HEK293 (cell line): ENCODE measurements around the gene COL8A1.
A peak's percentile ranks its signal among the peaks of the same experiment; 100 is the strongest.

Experiments used
- CTCF ChIA-PET: fragments of 350-600 bp; formaldehyde crosslinking; extraction: SDS; loops from one replicate; lab custom pipeline; 2021; ENCODE audit warnings: antibody characterized with exemption; lab: Yijun Ruan, JAX
- POLR2A ChIA-PET: fragments of 300-600 bp; formaldehyde crosslinking; extraction: SDS; loops from one replicate; lab custom pipeline; 2020; ENCODE audit warnings: antibody characterized with exemption, inconsistent platforms; lab: Yijun Ruan, JAX
- H3K27ac ChIP-seq: fragments of 200-500 bp; sonication (Bioruptor generic); 2 replicates; pipeline ENCODE4 v1.5.1; 2014; ENCODE audit warnings: low read depth, low read length, control low read depth, inconsistent platforms; ENCODE audit errors: extremely low read depth
- H3K36me3 ChIP-seq, 2 experiments: fragments of 200-500 bp in 1 of 2; sonication (Bioruptor generic) in 1 of 2; 1 replicate in 1 of 2; 2 replicates in 1 of 2; pipeline ENCODE4 v1.5.1; 2014 to 2017; ENCODE audit warnings: inconsistent platforms in 2 of 2, low read length in 2 of 2; ENCODE audit not compliant: control insufficient read depth in 2 of 2, insufficient read depth in 1 of 2
- H3K4me1 ChIP-seq: fragments of 200-500 bp; sonication (Bioruptor generic); 2 replicates; pipeline ENCODE4 v1.5.1; 2014; ENCODE audit warnings: mild to moderate bottlenecking, low read length, inconsistent platforms; ENCODE audit not compliant: control insufficient read depth, insufficient read depth
- H3K4me3 ChIP-seq: 2 replicates; pipeline ENCODE4 v1.5.1; 2011; ENCODE audit warnings: low read depth, mild to moderate bottlenecking, control low read depth, low read length, moderate library complexity
- H3K9me3 ChIP-seq: fragments of 200-500 bp; sonication (Bioruptor generic); 2 replicates; pipeline ENCODE4 v1.5.1; 2014; ENCODE audit warnings: low read depth, low read length, inconsistent platforms; ENCODE audit not compliant: control insufficient read depth, insufficient read depth
- FEZF1 ChIP-seq: fragments of 450-650 bp; formaldehyde crosslinking; IDR thresholded peaks from 2 replicates; pipeline ENCODE4 v1.5.1; 2016; ENCODE audit warnings: missing biosample characterization, missing genetic modification characterization
- GLI2 ChIP-seq: fragments of 450-650 bp; formaldehyde crosslinking; IDR thresholded peaks from 2 replicates; pipeline ENCODE4; 2017; ENCODE audit warnings: missing biosample characterization, missing genetic modification characterization, low read depth, borderline replicate concordance
- GLI4 ChIP-seq: fragments of 450-650 bp; formaldehyde crosslinking; IDR thresholded peaks from 2 replicates; pipeline ENCODE4 v1.5.1; 2016; ENCODE audit warnings: missing biosample characterization, missing genetic modification characterization
- OVOL3 ChIP-seq: fragments of 450-650 bp; formaldehyde crosslinking; IDR thresholded peaks from 2 replicates; pipeline ENCODE4 v1.5.1; 2016; ENCODE audit warnings: missing biosample characterization, missing genetic modification characterization
- PBX3 ChIP-seq: sonication (generic); formaldehyde crosslinking; IDR thresholded peaks from 2 replicates; pipeline ENCODE4 v1.8.1; 2022; ENCODE audit warnings: mild to moderate bottlenecking, moderate library complexity, missing genetic modification reagents
- PRDM4 ChIP-seq: fragments of 450-650 bp; formaldehyde crosslinking; IDR thresholded peaks from 2 replicates; pipeline ENCODE4 v1.5.1; 2017; ENCODE audit warnings: missing biosample characterization, missing genetic modification characterization
- SP3 ChIP-seq: fragments of 450-650 bp; formaldehyde crosslinking; IDR thresholded peaks from 2 replicates; pipeline ENCODE4 v1.5.1; 2016; ENCODE audit warnings: missing biosample characterization, missing genetic modification characterization
- ZBTB1 ChIP-seq: fragments of 450-650 bp; formaldehyde crosslinking; IDR thresholded peaks from 2 replicates; pipeline ENCODE4 v1.5.1; 2016; ENCODE audit warnings: missing biosample characterization, missing genetic modification characterization
- ZFHX2 ChIP-seq: fragments of 450-650 bp; formaldehyde crosslinking; conservative IDR thresholded peaks from 2 replicates; pipeline ENCODE4 v1.5.1; 2016; ENCODE audit warnings: missing biosample characterization, missing genetic modification characterization
- ZNF169 ChIP-seq: fragments of 450-650 bp; formaldehyde crosslinking; IDR thresholded peaks from 2 replicates; pipeline ENCODE4 v1.5.1; 2016; ENCODE audit warnings: missing biosample characterization, missing genetic modification characterization
- ZNF211 ChIP-seq: fragments of 450-650 bp; formaldehyde crosslinking; IDR thresholded peaks from 2 replicates; pipeline ENCODE4 v1.5.1; 2016; ENCODE audit warnings: low read depth, missing biosample characterization, missing genetic modification characterization
- ZNF23 ChIP-seq: fragments of 450-650 bp; formaldehyde crosslinking; IDR thresholded peaks from 2 replicates; pipeline ENCODE4 v1.5.1; 2016; ENCODE audit warnings: missing biosample characterization, missing genetic modification characterization, borderline replicate concordance
- ZNF391 ChIP-seq: fragments of 450-650 bp; formaldehyde crosslinking; IDR thresholded peaks from 2 replicates; pipeline ENCODE4 v1.5.1; 2016; ENCODE audit warnings: low read depth, missing biosample characterization, missing genetic modification characterization, borderline replicate concordance
- ZNF426 ChIP-seq: fragments of 450-650 bp; formaldehyde crosslinking; IDR thresholded peaks from 2 replicates; pipeline ENCODE4 v1.5.1; 2017; ENCODE audit warnings: missing biosample characterization, missing genetic modification characterization, mild to moderate bottlenecking, inconsistent platforms, moderate library complexity
- ZNF639 ChIP-seq: fragments of 450-650 bp; formaldehyde crosslinking; IDR thresholded peaks from 2 replicates; pipeline ENCODE4 v1.5.1; 2016; ENCODE audit warnings: missing biosample characterization, missing genetic modification characterization
- ZNF707 ChIP-seq: fragments of 450-650 bp; formaldehyde crosslinking; IDR thresholded peaks from 2 replicates; pipeline ENCODE4 v1.5.1; 2016; ENCODE audit warnings: missing biosample characterization, missing genetic modification characterization
- ZNF76 ChIP-seq: fragments of 450-650 bp; formaldehyde crosslinking; IDR thresholded peaks from 2 replicates; pipeline ENCODE4; 2016; ENCODE audit warnings: low read depth, missing biosample characterization, missing genetic modification characterization, borderline replicate concordance
- ZNF843 ChIP-seq: fragments of 450-650 bp; formaldehyde crosslinking; IDR thresholded peaks from 2 replicates; pipeline ENCODE4 v1.5.1; 2016; ENCODE audit warnings: missing biosample characterization, missing genetic modification characterization
- ZXDB ChIP-seq: fragments of 450-650 bp; formaldehyde crosslinking; IDR thresholded peaks from 2 replicates; pipeline ENCODE4 v1.5.1; 2016; ENCODE audit warnings: missing biosample characterization, missing genetic modification characterization
- TF ChIP-seq, protein P1 (sequence below): fragments of 450-650 bp; formaldehyde crosslinking; IDR thresholded peaks from 2 replicates; pipeline ENCODE4 v1.5.1; 2017; ENCODE audit warnings: missing biosample characterization, missing genetic modification characterization
- TF ChIP-seq, protein P2 (sequence below): fragments of 450-650 bp; formaldehyde crosslinking; IDR thresholded peaks from 2 replicates; pipeline ENCODE4 v1.5.1; 2017; ENCODE audit warnings: missing biosample characterization, missing genetic modification characterization
- TF ChIP-seq, protein P3 (sequence below): fragments of 450-650 bp; formaldehyde crosslinking; IDR thresholded peaks from 2 replicates; pipeline ENCODE4 v1.5.1; 2017; ENCODE audit warnings: missing biosample characterization, missing genetic modification characterization
- TF ChIP-seq, protein P4 (sequence below): fragments of 450-650 bp; formaldehyde crosslinking; conservative IDR thresholded peaks from 2 replicates; pipeline ENCODE4 v1.5.1; 2016; ENCODE audit warnings: low read depth, missing biosample characterization, missing genetic modification characterization
- TF ChIP-seq, protein P5 (sequence below): fragments of 450-650 bp; formaldehyde crosslinking; IDR thresholded peaks from 2 replicates; pipeline ENCODE4 v1.5.1; 2016; ENCODE audit warnings: missing biosample characterization, missing genetic modification characterization

The COL8A1 gene

GRCh38 chr3:99777708-99778107 lies 139.3 kb downstream of the COL8A1 start:
- Histone ChIP-seq H3K9me3 (no peaks in the 10 kb centered on the region), H3K4me3 (no peak overlapping the region), H3K36me3 (no peaks in the 10 kb centered on the region), H3K27ac (no peak overlapping the region), H3K4me1 (peaks cover 4% of the 10 kb centered on the region)
- ChIA-PET POLR2A (no interaction called here), CTCF (interaction anchor here (1.9 kb wide), 1 partner anchor 21 kb away, joined by 5 read pairs; no protein-coding TSS in a partner anchor)
- TF ChIP-seq, protein P1, sequence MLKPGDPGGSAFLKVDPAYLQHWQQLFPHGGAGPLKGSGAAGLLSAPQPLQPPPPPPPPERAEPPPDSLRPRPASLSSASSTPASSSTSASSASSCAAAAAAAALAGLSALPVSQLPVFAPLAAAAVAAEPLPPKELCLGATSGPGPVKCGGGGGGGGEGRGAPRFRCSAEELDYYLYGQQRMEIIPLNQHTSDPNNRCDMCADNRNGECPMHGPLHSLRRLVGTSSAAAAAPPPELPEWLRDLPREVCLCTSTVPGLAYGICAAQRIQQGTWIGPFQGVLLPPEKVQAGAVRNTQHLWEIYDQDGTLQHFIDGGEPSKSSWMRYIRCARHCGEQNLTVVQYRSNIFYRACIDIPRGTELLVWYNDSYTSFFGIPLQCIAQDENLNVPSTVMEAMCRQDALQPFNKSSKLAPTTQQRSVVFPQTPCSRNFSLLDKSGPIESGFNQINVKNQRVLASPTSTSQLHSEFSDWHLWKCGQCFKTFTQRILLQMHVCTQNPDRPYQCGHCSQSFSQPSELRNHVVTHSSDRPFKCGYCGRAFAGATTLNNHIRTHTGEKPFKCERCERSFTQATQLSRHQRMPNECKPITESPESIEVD (tag by site-specific recombination) = peak; percentile 43
- no peak for TF ChIP-seq OVOL3
- no peak for TF ChIP-seq ZNF211 (tag by site-specific recombination)
- TF ChIP-seq ZNF707 (tag by site-specific recombination) = no peak
- no peak for TF ChIP-seq ZNF639 (tag by site-specific recombination)
- 0 out of 2 replicates have a peak, but pooled peaks have one; percentile 56 for TF ChIP-seq ZNF843
- no peak for TF ChIP-seq ZFHX2
- no peak for TF ChIP-seq GLI2
- TF ChIP-seq ZNF23 (tag by site-specific recombination) = no peak
- TF ChIP-seq PRDM4 (tag by site-specific recombination) = peak; percentile 57; the same call in 1 of the 2 replicates
- no peak for TF ChIP-seq ZNF426 (tag by site-specific recombination)
- no peak for TF ChIP-seq ZBTB1 (tag by site-specific recombination)
- TF ChIP-seq, protein P2, sequence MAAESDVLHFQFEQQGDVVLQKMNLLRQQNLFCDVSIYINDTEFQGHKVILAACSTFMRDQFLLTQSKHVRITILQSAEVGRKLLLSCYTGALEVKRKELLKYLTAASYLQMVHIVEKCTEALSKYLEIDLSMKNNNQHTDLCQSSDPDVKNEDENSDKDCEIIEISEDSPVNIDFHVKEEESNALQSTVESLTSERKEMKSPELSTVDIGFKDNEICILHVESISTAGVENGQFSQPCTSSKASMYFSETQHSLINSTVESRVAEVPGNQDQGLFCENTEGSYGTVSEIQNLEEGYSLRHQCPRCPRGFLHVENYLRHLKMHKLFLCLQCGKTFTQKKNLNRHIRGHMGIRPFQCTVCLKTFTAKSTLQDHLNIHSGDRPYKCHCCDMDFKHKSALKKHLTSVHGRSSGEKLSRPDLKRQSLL (tag by site-specific recombination) = no peak
- TF ChIP-seq, protein P3, sequence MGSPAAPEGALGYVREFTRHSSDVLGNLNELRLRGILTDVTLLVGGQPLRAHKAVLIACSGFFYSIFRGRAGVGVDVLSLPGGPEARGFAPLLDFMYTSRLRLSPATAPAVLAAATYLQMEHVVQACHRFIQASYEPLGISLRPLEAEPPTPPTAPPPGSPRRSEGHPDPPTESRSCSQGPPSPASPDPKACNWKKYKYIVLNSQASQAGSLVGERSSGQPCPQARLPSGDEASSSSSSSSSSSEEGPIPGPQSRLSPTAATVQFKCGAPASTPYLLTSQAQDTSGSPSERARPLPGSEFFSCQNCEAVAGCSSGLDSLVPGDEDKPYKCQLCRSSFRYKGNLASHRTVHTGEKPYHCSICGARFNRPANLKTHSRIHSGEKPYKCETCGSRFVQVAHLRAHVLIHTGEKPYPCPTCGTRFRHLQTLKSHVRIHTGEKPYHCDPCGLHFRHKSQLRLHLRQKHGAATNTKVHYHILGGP (tag by site-specific recombination) = 0 out of 2 replicates have a peak, but pooled peaks have one; percentile 32
- TF ChIP-seq SP3 (tag by site-specific recombination) = no peak
- TF ChIP-seq PBX3 (CRISPR knock-in tag) = no peak
- no peak for TF ChIP-seq GLI4 (tag by site-specific recombination)
- TF ChIP-seq ZNF391 (tag by site-specific recombination) = no peak
- TF ChIP-seq ZNF169 (tag by site-specific recombination) = no peak
- no peak for TF ChIP-seq ZXDB (tag by site-specific recombination)
- TF ChIP-seq ZNF76 (tag by site-specific recombination) = no peak
- TF ChIP-seq, protein P4, sequence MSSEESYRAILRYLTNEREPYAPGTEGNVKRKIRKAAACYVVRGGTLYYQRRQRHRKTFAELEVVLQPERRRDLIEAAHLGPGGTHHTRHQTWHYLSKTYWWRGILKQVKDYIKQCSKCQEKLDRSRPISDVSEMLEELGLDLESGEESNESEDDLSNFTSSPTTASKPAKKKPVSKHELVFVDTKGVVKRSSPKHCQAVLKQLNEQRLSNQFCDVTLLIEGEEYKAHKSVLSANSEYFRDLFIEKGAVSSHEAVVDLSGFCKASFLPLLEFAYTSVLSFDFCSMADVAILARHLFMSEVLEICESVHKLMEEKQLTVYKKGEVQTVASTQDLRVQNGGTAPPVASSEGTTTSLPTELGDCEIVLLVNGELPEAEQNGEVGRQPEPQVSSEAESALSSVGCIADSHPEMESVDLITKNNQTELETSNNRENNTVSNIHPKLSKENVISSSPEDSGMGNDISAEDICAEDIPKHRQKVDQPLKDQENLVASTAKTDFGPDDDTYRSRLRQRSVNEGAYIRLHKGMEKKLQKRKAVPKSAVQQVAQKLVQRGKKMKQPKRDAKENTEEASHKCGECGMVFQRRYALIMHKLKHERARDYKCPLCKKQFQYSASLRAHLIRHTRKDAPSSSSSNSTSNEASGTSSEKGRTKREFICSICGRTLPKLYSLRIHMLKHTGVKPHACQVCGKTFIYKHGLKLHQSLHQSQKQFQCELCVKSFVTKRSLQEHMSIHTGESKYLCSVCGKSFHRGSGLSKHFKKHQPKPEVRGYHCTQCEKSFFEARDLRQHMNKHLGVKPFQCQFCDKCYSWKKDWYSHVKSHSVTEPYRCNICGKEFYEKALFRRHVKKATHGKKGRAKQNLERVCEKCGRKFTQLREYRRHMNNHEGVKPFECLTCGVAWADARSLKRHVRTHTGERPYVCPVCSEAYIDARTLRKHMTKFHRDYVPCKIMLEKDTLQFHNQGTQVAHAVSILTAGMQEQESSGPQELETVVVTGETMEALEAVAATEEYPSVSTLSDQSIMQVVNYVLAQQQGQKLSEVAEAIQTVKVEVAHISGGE (tag by site-specific recombination) = no peak
- peak; percentile 82 for TF ChIP-seq FEZF1 (tag by site-specific recombination)
- TF ChIP-seq, protein P5, sequence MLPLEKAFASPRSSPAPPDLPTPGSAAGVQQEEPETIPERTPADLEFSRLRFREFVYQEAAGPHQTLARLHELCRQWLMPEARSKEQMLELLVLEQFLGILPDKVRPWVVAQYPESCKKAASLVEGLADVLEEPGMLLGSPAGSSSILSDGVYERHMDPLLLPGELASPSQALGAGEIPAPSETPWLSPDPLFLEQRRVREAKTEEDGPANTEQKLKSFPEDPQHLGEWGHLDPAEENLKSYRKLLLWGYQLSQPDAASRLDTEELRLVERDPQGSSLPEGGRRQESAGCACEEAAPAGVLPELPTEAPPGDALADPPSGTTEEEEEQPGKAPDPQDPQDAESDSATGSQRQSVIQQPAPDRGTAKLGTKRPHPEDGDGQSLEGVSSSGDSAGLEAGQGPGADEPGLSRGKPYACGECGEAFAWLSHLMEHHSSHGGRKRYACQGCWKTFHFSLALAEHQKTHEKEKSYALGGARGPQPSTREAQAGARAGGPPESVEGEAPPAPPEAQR (tag by site-specific recombination) = no peak
